ENCODE results near the gene GNPTG. TPM values are rescaled to one million over a fixed set of nuclear protein-coding genes. Genes with fewer than 3 reads are reported as not detected.

GNPTG gene
- total and polyA plus RNA-seq, 2 of the 13 experiments (the other 11 are each of a cell fraction or from before 2014, with no cell fraction given): 22.7 to 71.1 TPM

DNA sequence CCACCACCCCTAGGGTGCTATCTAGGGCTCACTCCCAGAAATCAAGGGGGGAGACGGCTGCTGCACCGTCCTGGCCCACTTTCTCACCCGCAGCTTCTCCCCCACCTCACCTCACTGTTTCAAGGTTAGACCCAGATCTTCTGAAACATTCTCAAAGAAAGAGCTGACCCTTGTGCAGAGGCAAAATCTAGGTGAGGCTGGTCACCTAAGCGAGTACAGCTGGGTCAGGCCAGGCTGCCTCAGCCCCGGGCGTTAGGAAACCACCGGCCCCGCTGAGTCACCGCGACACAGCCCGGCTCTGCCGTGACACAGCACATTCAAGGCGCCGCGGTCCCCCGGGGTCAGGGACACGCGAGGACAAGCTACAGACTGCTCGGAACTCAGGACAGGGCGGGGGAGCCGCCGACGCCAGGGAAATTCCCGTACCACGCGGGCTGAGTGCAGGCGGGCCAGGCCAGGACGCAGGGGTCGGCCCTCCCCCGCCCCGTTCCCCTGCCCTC, 27.1 kb downstream of the GNPTG start:
- in situ Hi-C loops (cut with HindIII; ENCODE audit: extremely low pct_ligation_motif_present, low pct_unique_long_range_greater_than_20kb): no loop called here
- no peak for FAIRE-seq
- H3K27ac ChIP-seq (ENCODE audit: extremely low read length, insufficient read depth, low read length): peak overlapping the region; percentile 93
- peaks cover 16% of the 10 kb centered on the region for H3K79me2 ChIP-seq (ENCODE audit: insufficient read depth, low read length)
- intact Hi-C loops (cut with micrococcal nuclease; ENCODE audit: unreplicated experiment): no loop called here
- ChIA-PET POLR2A (interaction anchor here (0.8 to 2.4 kb wide), 2 partner anchors 35 to 42 kb away, joined by 3 to 8 read pairs; partner anchors contain the start of gene UQCC4), CTCF (ENCODE audit: low intra/inter-chr PET ratio, low total read pairs) (no interaction called here)
- BruUV-seq (replicated peaks): no TSS peak
- H3K36me3 ChIP-seq (replicated peaks in 1 of 2; ENCODE audit: control insufficient read depth in 1 of 2, insufficient read depth in 2 of 2, low read length in 2 of 2): peaks cover 6% of the 10 kb centered on the region in 2 experiments; a peak in 3 of 5 replicates
- no peaks in the 10 kb centered on the region for H3K27me3 ChIP-seq (ENCODE audit: control insufficient read depth in 1 of 2, insufficient read depth in 2 of 2, low read length in 2 of 2)
- ATAC-seq: peak; percentile 76
- peak overlapping the region; percentile 67 to 84 (median 81) for H3K4me3 ChIP-seq (replicated peaks in 1 of 3; ENCODE audit: insufficient read depth in 1 of 3, low read depth in 2 of 3, low read length in 3 of 3)
- peaks cover 26% of the 10 kb centered on the region for H3K4me1 ChIP-seq (ENCODE audit: insufficient read depth, low read length)
- no peak overlapping the region for H2AFZ ChIP-seq (ENCODE audit: low read length)
- WGBS (ENCODE audit: low lambda C conversion rate): 0% methylated on average over 1 of the region's 31 CpGs
- peak; percentile 60 for DNase-seq (ENCODE audit: low spot score)
- H3K9me3 ChIP-seq (ENCODE audit: low read length): no peaks in the 10 kb centered on the region
- peak overlapping the region; percentile 95 for H3K4me2 ChIP-seq (ENCODE audit: low read depth, low read length)
- H4K20me1 ChIP-seq (ENCODE audit: insufficient read depth, low read length): peaks cover 11% of the 10 kb centered on the region
- H3K9ac ChIP-seq (ENCODE audit: insufficient read depth, low read depth, low read length): peak overlapping the region; percentile 83
- TF ChIP-seq, protein P1, sequence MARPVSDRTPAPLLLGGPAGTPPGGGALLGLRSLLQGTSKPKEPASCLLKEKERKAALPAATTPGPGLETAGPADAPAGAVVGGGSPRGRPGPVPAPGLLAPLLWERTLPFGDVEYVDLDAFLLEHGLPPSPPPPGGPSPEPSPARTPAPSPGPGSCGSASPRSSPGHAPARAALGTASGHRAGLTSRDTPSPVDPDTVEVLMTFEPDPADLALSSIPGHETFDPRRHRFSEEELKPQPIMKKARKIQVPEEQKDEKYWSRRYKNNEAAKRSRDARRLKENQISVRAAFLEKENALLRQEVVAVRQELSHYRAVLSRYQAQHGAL (CRISPR knock-in tag; IDR thresholded peaks at IDR 0.05; ENCODE audit: not compliant biosample characterization): no peak
- TF ChIP-seq ATF7-NPFF (CRISPR knock-in tag; IDR thresholded peaks at IDR 0.05; ENCODE audit: low read depth) (peak; percentile 18; the same call in 1 of the 2 replicates), ARID4A (CRISPR knock-in tag; IDR thresholded peaks at IDR 0.05; ENCODE audit: borderline replicate concordance) (peak; percentile 89), RFX5 (IDR thresholded peaks at IDR 0.05; ENCODE audit: low read depth, low read length) (0 out of 2 replicates have a peak, but pooled peaks have one; percentile 11), THRA (CRISPR knock-in tag; IDR thresholded peaks at IDR 0.05; ENCODE audit: borderline replicate concordance) (peak; percentile 94; the same call in 1 of the 2 replicates), GABPB1 (CRISPR knock-in tag; IDR thresholded peaks at IDR 0.05) (peak; percentile 61; the same call in 1 of the 2 replicates), RBFOX2 (IDR thresholded peaks at IDR 0.05; ENCODE audit: low read depth, low read length) (0 out of 2 replicates have a peak, but pooled peaks have one; percentile 48), KDM2A (CRISPR knock-in tag; IDR thresholded peaks at IDR 0.05; ENCODE audit: borderline replicate concordance, low read depth) (peak; percentile 83), HIVEP1 (CRISPR knock-in tag; IDR thresholded peaks at IDR 0.05) (peak; percentile 29; the same call in 1 of the 2 replicates), POLR2A (IDR thresholded peaks at IDR 0.05; ENCODE audit: insufficient read depth in 1 of 2, low read depth in 2 of 2, low read length in 2 of 2) (peak in 1 of 2 experiments; percentile 52; a peak in 1 of 4 replicates), BRD4 (CRISPR knock-in tag; IDR thresholded peaks at IDR 0.05) (no peak), GATAD2A (CRISPR knock-in tag; IDR thresholded peaks at IDR 0.05) (peak; percentile 63)
- TF ChIP-seq, protein P2, sequence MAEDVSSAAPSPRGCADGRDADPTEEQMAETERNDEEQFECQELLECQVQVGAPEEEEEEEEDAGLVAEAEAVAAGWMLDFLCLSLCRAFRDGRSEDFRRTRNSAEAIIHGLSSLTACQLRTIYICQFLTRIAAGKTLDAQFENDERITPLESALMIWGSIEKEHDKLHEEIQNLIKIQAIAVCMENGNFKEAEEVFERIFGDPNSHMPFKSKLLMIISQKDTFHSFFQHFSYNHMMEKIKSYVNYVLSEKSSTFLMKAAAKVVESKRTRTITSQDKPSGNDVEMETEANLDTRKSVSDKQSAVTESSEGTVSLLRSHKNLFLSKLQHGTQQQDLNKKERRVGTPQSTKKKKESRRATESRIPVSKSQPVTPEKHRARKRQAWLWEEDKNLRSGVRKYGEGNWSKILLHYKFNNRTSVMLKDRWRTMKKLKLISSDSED (CRISPR knock-in tag; IDR thresholded peaks at IDR 0.05): no peak
